Trophoblast cell (in vitro differentiated cells and primary cell): Measurements from ENCODE around the gene LMBR1.
"Not testable (repeated sequence)": the region's sequence is repeated elsewhere in the genome, so short reads cannot be mapped to it uniquely, and the experiment has no call there.

Source experiments
- DNase-seq, 2 donors: peaks; one replicate each; pipeline ENCODE4 v3.0.0-alpha.2; 2016
- H2AFZ ChIP-seq: 2 replicates; pipeline ENCODE4 v1.6.1; 2013; ENCODE audit warnings: low read length, moderate library complexity, mild to moderate bottlenecking; ENCODE audit not compliant: insufficient read depth, poor library complexity
- H2AK5ac ChIP-seq: 2 replicates; pipeline ENCODE4 v1.6.1; 2013; ENCODE audit warnings: mild to moderate bottlenecking, low read length
- H2BK120ac ChIP-seq: 2 replicates; pipeline ENCODE4 v1.6.1; 2013; ENCODE audit warnings: low read length, mild to moderate bottlenecking, moderate library complexity; ENCODE audit not compliant: insufficient read depth, poor library complexity
- H2BK12ac ChIP-seq: 2 replicates; pipeline ENCODE4 v1.6.1; 2013; ENCODE audit warnings: mild to moderate bottlenecking, low read length, moderate library complexity
- H2BK5ac ChIP-seq: 2 replicates; pipeline ENCODE4 v1.6.1; 2013; ENCODE audit warnings: low read length, low read depth, moderate library complexity, mild to moderate bottlenecking; ENCODE audit not compliant: poor library complexity
- H3K14ac ChIP-seq: 2 replicates; pipeline ENCODE4 v1.6.1; 2013; ENCODE audit warnings: mild to moderate bottlenecking, low read length
- H3K18ac ChIP-seq: 2 replicates; pipeline ENCODE4 v1.6.1; 2013; ENCODE audit warnings: mild to moderate bottlenecking, low read length
- H3K23ac ChIP-seq: 2 replicates; pipeline ENCODE4 v1.6.1; 2013; ENCODE audit warnings: low read length
- H3K27ac ChIP-seq: 2 replicates; pipeline ENCODE4 v1.5.1; 2013; ENCODE audit warnings: low read depth, mild to moderate bottlenecking, inconsistent platforms, low read length, moderate library complexity
- H3K27me3 ChIP-seq: 2 replicates; pipeline ENCODE4 v1.6.1; 2013; ENCODE audit warnings: inconsistent platforms, mild to moderate bottlenecking, low read length, moderate library complexity; ENCODE audit not compliant: insufficient read depth
- H3K36me3 ChIP-seq, 2 experiments: 1 replicate in 1 of 2; 2 replicates in 1 of 2; pipeline ENCODE4 v1.6.1; 2013; ENCODE audit warnings: low read length in 2 of 2, mild to moderate bottlenecking in 2 of 2, moderate library complexity in 1 of 2; ENCODE audit not compliant: insufficient read depth in 2 of 2, control insufficient read depth in 1 of 2
- H3K4ac ChIP-seq: 2 replicates; pipeline ENCODE4 v1.6.1; 2013; ENCODE audit warnings: low read depth, mild to moderate bottlenecking, low read length, moderate library complexity
- H3K4me1 ChIP-seq, 2 experiments: 1 replicate in 1 of 2; 2 replicates in 1 of 2; pipeline ENCODE4 v1.6.1; 2013; ENCODE audit warnings: low read length in 2 of 2, mild to moderate bottlenecking in 2 of 2, moderate library complexity in 1 of 2; ENCODE audit not compliant: insufficient read depth in 2 of 2, control insufficient read depth in 1 of 2
- H3K4me2 ChIP-seq: 2 replicates; pipeline ENCODE4 v1.6.1; 2013; ENCODE audit warnings: inconsistent platforms, mild to moderate bottlenecking, low read length, moderate library complexity
- H3K4me3 ChIP-seq: 2 replicates; pipeline ENCODE4 v1.5.1; 2013; ENCODE audit warnings: mild to moderate bottlenecking, low read depth, low read length, inconsistent platforms
- H3K79me1 ChIP-seq: one replicate; pipeline ENCODE4 v1.6.1; 2013; ENCODE audit warnings: low read length
- H3K79me2 ChIP-seq: 2 replicates; pipeline ENCODE4 v1.6.1; 2013; ENCODE audit warnings: low read length, mild to moderate bottlenecking; ENCODE audit not compliant: control insufficient read depth, insufficient read depth, poor library complexity
- H3K9ac ChIP-seq: 2 replicates; pipeline ENCODE4 v1.6.1; 2013; ENCODE audit warnings: mild to moderate bottlenecking, low read length
- H3K9me3 ChIP-seq: 2 replicates; pipeline ENCODE4 v1.6.1; 2013; ENCODE audit warnings: low read depth, mild to moderate bottlenecking, control low read depth, inconsistent platforms, low read length; ENCODE audit not compliant: insufficient read depth
- H4K12ac ChIP-seq: 2 replicates; pipeline ENCODE4 v1.6.1; 2013; ENCODE audit warnings: low read depth, mild to moderate bottlenecking, low read length, moderate library complexity
- H4K8ac ChIP-seq: 2 replicates; pipeline ENCODE4 v1.6.1; 2013; ENCODE audit warnings: low read depth, mild to moderate bottlenecking, low read length, moderate library complexity
- H4K91ac ChIP-seq: one replicate; pipeline ENCODE4 v1.6.1; 2013; ENCODE audit warnings: low read depth, mild to moderate bottlenecking, low read length, moderate library complexity
- WGBS: extraction: QIAGEN DNeasy Blood & Tissue Kit; methylation state at CpG from one replicate; pipeline ENCODE4 v1.1.7; 2013; ENCODE audit warnings: missing lambda C conversion rate; ENCODE audit not compliant: insufficient read length, insufficient coverage; ENCODE audit errors: extremely low coverage; 5-methylcytosine and 5-hydroxymethylcytosine counted together

Gene LMBR1

GRCh38 chr7:156918635-156919034, 25.7 kb upstream of the LMBR1 start:
- no peak overlapping the region for H4K8ac ChIP-seq
- H4K12ac ChIP-seq: no peak overlapping the region
- H3K4me2 ChIP-seq: no peak overlapping the region
- H3K27ac ChIP-seq: no peak overlapping the region
- no peak overlapping the region for H3K4me3 ChIP-seq
- no peak overlapping the region for H2AK5ac ChIP-seq
- H3K4ac ChIP-seq: no peak overlapping the region
- no peak overlapping the region for H2AFZ ChIP-seq
- H3K14ac ChIP-seq: no peak overlapping the region
- no peak overlapping the region for H3K23ac ChIP-seq
- no peak overlapping the region for H2BK120ac ChIP-seq
- H2BK5ac ChIP-seq: no peak overlapping the region
- no peak overlapping the region for H4K91ac ChIP-seq
- peaks cover 4% of the 10 kb centered on the region for H3K9me3 ChIP-seq
- no peak overlapping the region for H3K18ac ChIP-seq
- peaks cover 1% of the 10 kb centered on the region for H3K79me1 ChIP-seq
- no peak overlapping the region for H2BK12ac ChIP-seq
- no peaks in the 10 kb centered on the region for H3K27me3 ChIP-seq
- WGBS: no CpG with 5 or more reads among the region's 1 CpG
- H3K79me2 ChIP-seq: no peaks in the 10 kb centered on the region
- no peak overlapping the region for H3K9ac ChIP-seq
- no peaks in the 10 kb centered on the region for H3K36me3 ChIP-seq
- DNase-seq: no peak
- H3K4me1 ChIP-seq: peaks cover 9 to 19% of the 10 kb centered on the region in 2 experiments

- not testable (repeated sequence) for H2BK120ac ChIP-seq, H4K8ac ChIP-seq, H2AFZ ChIP-seq, H3K4ac ChIP-seq, H2AK5ac ChIP-seq, H3K9ac ChIP-seq, H2BK12ac ChIP-seq, H3K36me3 ChIP-seq, H2BK5ac ChIP-seq, H3K14ac ChIP-seq, DNase-seq, H4K91ac ChIP-seq, H3K27ac ChIP-seq, H3K27me3 ChIP-seq, H3K79me2 ChIP-seq, H3K4me1 ChIP-seq, H3K4me3 ChIP-seq, H3K4me2 ChIP-seq, H4K12ac ChIP-seq, H3K18ac ChIP-seq, H3K79me1 ChIP-seq, H3K9me3 ChIP-seq, H3K23ac ChIP-seq
- WGBS: no CpG with 5 or more reads among the region's 3 CpGs
Observed at GRCh38 chr7:156909574-156910252, 16.7 kb upstream of the LMBR1 start.

- H2AFZ ChIP-seq: no peak overlapping the region
- no peak overlapping the region for H3K9ac ChIP-seq
- no peak overlapping the region for H2BK120ac ChIP-seq
- WGBS: no CpG with 5 or more reads among the region's 4 CpGs
- no peak overlapping the region for H4K8ac ChIP-seq
- no peak overlapping the region for H3K14ac ChIP-seq
- H2AK5ac ChIP-seq: no peak overlapping the region
- H3K79me1 ChIP-seq: no peaks in the 10 kb centered on the region
- H3K79me2 ChIP-seq: no peaks in the 10 kb centered on the region
- H3K4me2 ChIP-seq: no peak overlapping the region
- H3K27me3 ChIP-seq: peaks cover 4% of the 10 kb centered on the region
- H2BK12ac ChIP-seq: no peak overlapping the region
- no peak overlapping the region for H4K12ac ChIP-seq
- H2BK5ac ChIP-seq: no peak overlapping the region
- H3K4me3 ChIP-seq: no peak overlapping the region
- H3K4ac ChIP-seq: no peak overlapping the region
- no peak overlapping the region for H4K91ac ChIP-seq
- H3K4me1 ChIP-seq: peaks cover 3 to 4% of the 10 kb centered on the region in 2 experiments
- H3K27ac ChIP-seq: no peak overlapping the region
- no peaks in the 10 kb centered on the region for H3K36me3 ChIP-seq
- H3K9me3 ChIP-seq: no peaks in the 10 kb centered on the region
- no peak overlapping the region for H3K23ac ChIP-seq
- peak in 1 of 2 donors; percentile 51 for DNase-seq
- H3K18ac ChIP-seq: no peak overlapping the region
Observed at GRCh38 chr7:156907656-156908055, 14.7 kb upstream of the LMBR1 start.

- H3K9ac ChIP-seq: no peak overlapping the region
- no peak overlapping the region for H3K4me3 ChIP-seq
- no peaks in the 10 kb centered on the region for H3K36me3 ChIP-seq
- no peak overlapping the region for H3K4me2 ChIP-seq
- peaks cover 3 to 4% of the 10 kb centered on the region in 2 experiments for H3K4me1 ChIP-seq
- H3K79me1 ChIP-seq: no peaks in the 10 kb centered on the region
- WGBS: no CpG with 5 or more reads among the region's 4 CpGs
- no peak overlapping the region for H3K14ac ChIP-seq
- H2BK12ac ChIP-seq: no peak overlapping the region
- no peak overlapping the region for H4K12ac ChIP-seq
- H3K9me3 ChIP-seq: no peaks in the 10 kb centered on the region
- H3K27me3 ChIP-seq: peaks cover 4% of the 10 kb centered on the region
- no peak overlapping the region for H3K4ac ChIP-seq
- no peak overlapping the region for H2BK120ac ChIP-seq
- no peak overlapping the region for H2AFZ ChIP-seq
- DNase-seq: no peak
- no peak overlapping the region for H3K18ac ChIP-seq
- H3K79me2 ChIP-seq: no peaks in the 10 kb centered on the region
- H3K27ac ChIP-seq: no peak overlapping the region
- no peak overlapping the region for H4K91ac ChIP-seq
- no peak overlapping the region for H2BK5ac ChIP-seq
- H2AK5ac ChIP-seq: no peak overlapping the region
- H4K8ac ChIP-seq: no peak overlapping the region
- no peak overlapping the region for H3K23ac ChIP-seq
Observed at GRCh38 chr7:156906200-156906649, 13.2 kb upstream of the LMBR1 start.
